Frontal cortex (tissue), 4 donors: ENCODE results near the gene CSF1R. TPM values are rescaled to one million over a fixed set of nuclear protein-coding genes. Genes with fewer than 3 reads are reported as not detected.

Experiments used
- DNase-seq, 2 donors: peaks; one replicate each; pipeline ENCODE4 v3.0.0; 2012; ENCODE audit warnings: low spot score in 2 of 2
- FAIRE-seq: peaks from 2 replicates; lab custom pipeline; 2012; peaks lifted over from hg19 to GRCh38; lab: Jason Lieb, UNC
- small RNA-seq: library from RNA; depleted of rRNA; stranded (forward); fragments of <200 nt; gene quantifications from one replicate; pipeline ENCODE3, GENCODE V24; 2014
- total RNA-seq: library from RNA; depleted of rRNA; stranded (reverse); fragments of >200 nt; gene quantifications from one replicate; pipeline ENCODE4 v1.2.3, GENCODE V29; 2014
- donor health status: control.
- donor health status: control.
- donor health status: control.

CSF1R gene
- total RNA-seq, 1 donor from 2014 or later: 5.3 TPM

GRCh38 chr5:150007050-150007449 is 79.3 kb downstream of the CSF1R start:
- DNase-seq (no peak), FAIRE-seq (no peak)

GRCh38 chr5:150006318-150006717 is 80.0 kb downstream of the CSF1R start:
- DNase-seq (no peak), FAIRE-seq (no peak)

Small RNA genes lying within 50 kb of the gene (small RNA-seq; reads per million reads assigned to genes)
- gene RF00019: not detected

Other genes with a start within 250 kb of the CSF1R start
- gene PDE6A, start 141.8 kb downstream of the CSF1R start, total RNA-seq: not detected
- 16.3 TPM for gene SLC26A2, start 125.8 kb downstream of the CSF1R start, total RNA-seq
- 4.1 TPM for gene TIGD6, start 85.9 kb downstream of the CSF1R start, total RNA-seq
- gene HMGXB3, start 85.8 kb downstream of the CSF1R start, total RNA-seq: 21.2 TPM
- gene PDGFRB, start 69.3 kb upstream of the CSF1R start, total RNA-seq: 12.2 TPM
- not detected for gene CDX1, start 80.2 kb upstream of the CSF1R start, total RNA-seq
- 2.9 TPM for gene SLC6A7, start 103.5 kb upstream of the CSF1R start, total RNA-seq
- gene CAMK2A, start 203.2 kb upstream of the CSF1R start, total RNA-seq: 16.7 TPM
- gene ARSI, start 216.4 kb upstream of the CSF1R start, total RNA-seq: 0.41 TPM